Lung (tissue), 12 donors: ENCODE results near the gene LGALS14. TPM values are rescaled to one million over a fixed set of nuclear protein-coding genes. Genes with fewer than 3 reads are reported as not detected.
A peak's percentile ranks its signal among the peaks of the same experiment; 100 is the strongest.
"Not testable (repeated sequence)": the region's sequence is repeated elsewhere in the genome, so short reads cannot be mapped to it uniquely, and the experiment has no call there.

Source experiments
- ATAC-seq: fragments of 200-7000 bp; cut with Tn5 transposase; one replicate; pipeline ENCODE4 v1.9.1; 2020; ENCODE audit warnings: moderate number of reproducible peaks; ENCODE audit not compliant: insufficient read depth, low FRiP score
- DNase-seq, 3 donors: peaks; one replicate each; pipeline ENCODE4 v3.0.0-alpha.2; 2013 to 2017
- H3K27ac ChIP-seq, 2 donors: one replicate each; pipeline ENCODE4 v1.5.1; 2013; ENCODE audit warnings: mild to moderate bottlenecking in 2 of 2, moderate library complexity in 2 of 2, control low read depth in 1 of 2, inconsistent platforms in 1 of 2, low read depth in 1 of 2, low read length in 1 of 2
- H3K27me3 ChIP-seq, 3 donors: one replicate each; pipeline ENCODE4 v1.5.1; 2013; ENCODE audit warnings: low read length in 2 of 3; ENCODE audit not compliant: control insufficient read depth in 3 of 3, insufficient read depth in 3 of 3
- H3K36me3 ChIP-seq, 4 donors: one replicate each; pipeline ENCODE4 v1.5.1; 2013; ENCODE audit warnings: low read length in 4 of 4, mild to moderate bottlenecking in 1 of 4, moderate library complexity in 1 of 4; ENCODE audit not compliant: control insufficient read depth in 4 of 4, insufficient read depth in 4 of 4
- H3K4me1 ChIP-seq, 5 donors: one replicate each; pipeline ENCODE4 v1.5.1; 2013; ENCODE audit warnings: low read length in 5 of 5, mild to moderate bottlenecking in 2 of 5, moderate library complexity in 1 of 5; ENCODE audit not compliant: control insufficient read depth in 5 of 5, insufficient read depth in 5 of 5
- H3K4me3 ChIP-seq: one replicate; pipeline ENCODE4 v1.5.1; 2013; ENCODE audit warnings: mild to moderate bottlenecking, control low read depth, moderate library complexity
- H3K9ac ChIP-seq, 2 donors: one replicate each; pipeline ENCODE4 v1.5.1; 2013; ENCODE audit warnings: low read length in 2 of 2, control low read depth in 1 of 2; ENCODE audit not compliant: insufficient read depth in 1 of 2
- H3K9me3 ChIP-seq, 4 donors: one replicate each; pipeline ENCODE4 v1.5.1; 2013; ENCODE audit warnings: low read length in 3 of 4, mild to moderate bottlenecking in 1 of 4, moderate library complexity in 1 of 4; ENCODE audit not compliant: control insufficient read depth in 4 of 4, insufficient read depth in 3 of 4
- WGBS, 2 donors: extraction: QIAGEN DNeasy Blood & Tissue Kit; methylation state at CpG; one replicate each; pipeline ENCODE4 v1.1.7; 2013; 5-methylcytosine and 5-hydroxymethylcytosine counted together
- polyA plus RNA-seq, 2 donors: library from polyadenylated mRNA; stranded (reverse); fragments of 200-250 nt; gene quantifications; one replicate each; pipeline ENCODE4 v1.2.1, GENCODE V29; 2013
- total RNA-seq, 2 donors: library from RNA; depleted of rRNA in 1 of 2; stranded (reverse); fragments of >200 nt in 1 of 2; gene quantifications; one replicate each; pipeline ENCODE4 v1.2.1, GENCODE V29; 2014 to 2021
- TF ChIP-seq, protein P1 (sequence below): IDR thresholded peaks from 2 replicates; pipeline ENCODE4 v1.5.1; 2012; ENCODE audit warnings: mild to moderate bottlenecking; ENCODE audit errors: control extremely low read depth, extremely low read depth
- donor health status: control.
- donor health status: control.
- donor health status: Bipolar disorder and iron deficiency.
- donor health status: healthy.
- donor health status: DM: yes; HTN: yes; CAD: no.

The LGALS14 gene
- total and polyA plus RNA-seq, 4 donors, result not detected

DNA sequence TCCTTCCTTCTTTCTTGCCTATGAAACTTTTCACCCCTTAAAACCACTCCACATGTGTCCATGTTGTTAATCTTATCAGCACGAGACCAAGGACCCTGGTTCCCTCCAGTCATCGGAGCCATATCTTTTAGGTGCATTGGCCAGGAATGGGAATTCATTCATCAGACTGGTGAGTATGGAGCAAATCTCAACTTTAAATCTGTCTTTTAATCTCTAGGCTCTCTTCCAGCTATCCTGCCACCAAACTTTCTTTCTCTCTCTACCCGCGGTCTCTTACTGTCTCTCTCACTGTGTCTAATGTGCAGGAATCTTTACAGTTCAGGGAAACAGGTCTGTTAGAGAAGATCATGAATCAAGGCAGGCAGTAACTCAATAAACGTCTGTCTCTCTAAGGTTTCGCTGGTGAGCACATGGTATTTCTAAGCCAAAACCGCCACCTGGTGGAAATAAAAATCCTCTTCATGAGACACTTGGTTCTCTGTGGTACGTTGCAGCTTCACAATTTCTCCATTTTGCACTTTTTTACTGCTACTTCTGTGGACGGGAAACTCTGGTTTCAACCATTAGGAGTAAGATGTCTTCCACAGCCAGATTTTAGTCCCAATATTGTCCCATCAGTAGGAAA, 32.4 kb upstream of the LGALS14 start:
- 13 to 16% methylated on average over 9 of the region's 9 CpGs for WGBS, 2 donors

DNA sequence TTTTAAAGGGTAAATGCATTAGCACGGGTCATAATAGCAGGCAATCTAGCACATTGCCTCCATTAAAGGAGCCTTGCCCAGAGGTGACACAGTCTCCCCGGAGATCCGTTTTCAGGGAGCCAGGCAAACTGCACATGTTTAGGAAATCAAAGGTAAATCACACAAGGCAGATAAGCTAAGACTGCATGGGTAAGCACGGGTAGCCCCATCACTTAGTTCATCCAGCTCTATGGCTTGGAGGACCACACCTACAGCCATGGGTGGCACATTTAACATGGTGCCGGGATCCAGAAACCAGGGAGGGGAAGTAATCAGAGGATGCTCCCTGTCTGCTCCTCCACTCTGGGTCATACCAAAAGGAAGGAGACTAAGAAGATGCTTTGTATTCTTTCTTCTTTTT, 31.8 kb upstream of the LGALS14 start:
- H3K9ac ChIP-seq, result no peak overlapping the region
- no peak for ATAC-seq
- no peaks in the 10 kb centered on the region for H3K36me3 ChIP-seq
- H3K27ac ChIP-seq, result no peak overlapping the region
- DNase-seq, result no peak
- TF ChIP-seq, protein P1, sequence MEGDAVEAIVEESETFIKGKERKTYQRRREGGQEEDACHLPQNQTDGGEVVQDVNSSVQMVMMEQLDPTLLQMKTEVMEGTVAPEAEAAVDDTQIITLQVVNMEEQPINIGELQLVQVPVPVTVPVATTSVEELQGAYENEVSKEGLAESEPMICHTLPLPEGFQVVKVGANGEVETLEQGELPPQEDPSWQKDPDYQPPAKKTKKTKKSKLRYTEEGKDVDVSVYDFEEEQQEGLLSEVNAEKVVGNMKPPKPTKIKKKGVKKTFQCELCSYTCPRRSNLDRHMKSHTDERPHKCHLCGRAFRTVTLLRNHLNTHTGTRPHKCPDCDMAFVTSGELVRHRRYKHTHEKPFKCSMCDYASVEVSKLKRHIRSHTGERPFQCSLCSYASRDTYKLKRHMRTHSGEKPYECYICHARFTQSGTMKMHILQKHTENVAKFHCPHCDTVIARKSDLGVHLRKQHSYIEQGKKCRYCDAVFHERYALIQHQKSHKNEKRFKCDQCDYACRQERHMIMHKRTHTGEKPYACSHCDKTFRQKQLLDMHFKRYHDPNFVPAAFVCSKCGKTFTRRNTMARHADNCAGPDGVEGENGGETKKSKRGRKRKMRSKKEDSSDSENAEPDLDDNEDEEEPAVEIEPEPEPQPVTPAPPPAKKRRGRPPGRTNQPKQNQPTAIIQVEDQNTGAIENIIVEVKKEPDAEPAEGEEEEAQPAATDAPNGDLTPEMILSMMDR, result no peak
- no peaks in the 10 kb centered on the region for H3K4me1 ChIP-seq
- H3K4me3 ChIP-seq, result no peak overlapping the region
- H3K9me3 ChIP-seq, result peaks cover 0 to 3% (median 0%) of the 10 kb centered on the region in 4 donors
- WGBS, 2 donors, result 67 to 72% methylated on average over 5 of the region's 5 CpGs
- no peaks in the 10 kb centered on the region for H3K27me3 ChIP-seq

More for the DNA sequence above, 32.4 kb upstream of the LGALS14 start:
- H3K27ac ChIP-seq, result no peak overlapping the region
- TF ChIP-seq, protein P1, result peak; percentile 55
- H3K36me3 ChIP-seq, result no peaks in the 10 kb centered on the region
- no peak overlapping the region for H3K4me3 ChIP-seq
- H3K9ac ChIP-seq, result no peak overlapping the region
- peak in 2 of 3 donors; percentile 42 to 49 for DNase-seq
- H3K27me3 ChIP-seq, result no peaks in the 10 kb centered on the region
- no peaks in the 10 kb centered on the region for H3K4me1 ChIP-seq
- peaks cover 0 to 3% (median 0%) of the 10 kb centered on the region in 4 donors for H3K9me3 ChIP-seq
- ATAC-seq, result no peak

DNA sequence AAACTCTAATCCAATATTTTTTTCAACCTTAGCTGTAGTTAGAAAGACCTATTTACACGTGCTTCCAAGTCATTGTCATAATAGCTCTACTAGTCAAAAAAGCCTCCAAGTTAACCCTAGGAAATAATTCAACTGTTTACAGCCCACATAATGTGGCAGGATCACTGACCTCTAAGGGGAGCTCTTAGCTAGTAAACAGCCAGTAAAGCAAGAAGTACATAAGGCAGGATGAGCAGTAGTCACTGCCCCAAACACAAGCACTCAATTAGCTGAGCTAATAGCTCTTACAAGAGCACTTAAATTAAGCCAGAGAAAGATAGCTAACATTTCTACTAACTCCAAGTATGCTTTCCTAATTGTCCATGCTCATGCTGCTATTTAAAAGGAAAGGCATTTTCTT, 30.4 kb upstream of the LGALS14 start:
- not testable (repeated sequence) for H3K4me1 ChIP-seq, DNase-seq, H3K9me3 ChIP-seq, H3K9ac ChIP-seq, H3K36me3 ChIP-seq, H3K27me3 ChIP-seq, ATAC-seq, H3K4me3 ChIP-seq, H3K27ac ChIP-seq
- 36 to 42% methylated on average over 1 of the region's 1 CpG for WGBS, 2 donors

DNA sequence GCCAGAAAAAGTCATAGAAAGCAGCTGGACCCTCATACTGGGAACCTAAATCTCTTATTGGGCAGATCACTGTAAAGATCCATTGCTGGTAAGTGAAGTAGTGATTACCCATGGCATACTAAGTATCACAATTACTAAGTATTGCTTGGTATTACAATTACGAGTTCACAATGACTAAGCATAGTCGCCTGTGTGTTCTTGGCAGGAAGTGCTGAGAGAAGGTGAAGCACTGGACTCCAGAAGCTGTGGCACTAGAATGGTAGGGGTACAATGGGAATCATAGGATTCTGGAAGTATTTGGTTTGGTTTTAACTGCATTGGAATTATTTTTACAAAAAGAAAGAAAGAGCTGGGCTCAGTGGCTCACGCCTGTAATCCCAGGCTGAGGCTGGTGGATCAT, 28.3 kb upstream of the LGALS14 start:
- DNase-seq, result no peak
- ATAC-seq, result no peak
- peaks cover 0 to 3% (median 0%) of the 10 kb centered on the region in 4 donors for H3K9me3 ChIP-seq
- peaks cover 0 to 12% (median 0%) of the 10 kb centered on the region in 5 donors for H3K4me1 ChIP-seq
- no peak overlapping the region for H3K4me3 ChIP-seq
- 44 to 64% methylated on average over 3 of the region's 3 CpGs for WGBS, 2 donors
- H3K27me3 ChIP-seq, result no peaks in the 10 kb centered on the region
- TF ChIP-seq, protein P1, result no peak
- H3K27ac ChIP-seq, result no peak overlapping the region
- no peaks in the 10 kb centered on the region for H3K36me3 ChIP-seq
- H3K9ac ChIP-seq, result no peak overlapping the region
